ENCODE data around the gene CLPSL1.

The CLPSL1 gene

DNA sequence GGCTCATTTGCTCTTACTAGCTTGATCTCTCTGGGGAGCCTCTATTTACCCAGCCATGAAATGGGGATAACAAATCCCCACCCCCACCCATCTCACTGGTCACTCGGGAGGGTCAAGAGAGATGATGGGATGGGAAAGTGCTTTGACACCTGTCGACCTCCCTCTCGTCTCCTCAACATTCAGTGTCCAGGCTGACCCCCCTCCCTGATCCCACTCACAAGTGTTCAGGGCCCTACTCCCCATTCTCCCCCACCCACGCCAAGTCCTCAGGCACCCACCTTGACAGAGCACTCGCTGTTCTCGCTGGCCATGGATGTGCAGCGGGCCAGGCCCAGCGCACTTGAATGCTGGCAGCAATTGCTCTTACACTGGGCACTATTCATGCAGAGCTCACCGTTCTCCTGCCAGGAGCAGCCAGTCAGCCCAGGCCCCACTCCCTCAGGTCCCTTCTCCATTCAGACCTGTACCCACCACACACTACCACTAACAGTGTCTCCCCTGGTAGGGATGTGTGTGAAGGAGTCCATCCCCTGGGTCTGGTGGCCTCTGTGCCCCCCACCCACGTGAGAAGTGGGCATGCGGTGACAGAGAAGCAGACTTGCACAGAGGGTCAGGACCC lies 14.7 kb downstream of the CLPSL1 start:
- TF ChIP-seq, protein P1, sequence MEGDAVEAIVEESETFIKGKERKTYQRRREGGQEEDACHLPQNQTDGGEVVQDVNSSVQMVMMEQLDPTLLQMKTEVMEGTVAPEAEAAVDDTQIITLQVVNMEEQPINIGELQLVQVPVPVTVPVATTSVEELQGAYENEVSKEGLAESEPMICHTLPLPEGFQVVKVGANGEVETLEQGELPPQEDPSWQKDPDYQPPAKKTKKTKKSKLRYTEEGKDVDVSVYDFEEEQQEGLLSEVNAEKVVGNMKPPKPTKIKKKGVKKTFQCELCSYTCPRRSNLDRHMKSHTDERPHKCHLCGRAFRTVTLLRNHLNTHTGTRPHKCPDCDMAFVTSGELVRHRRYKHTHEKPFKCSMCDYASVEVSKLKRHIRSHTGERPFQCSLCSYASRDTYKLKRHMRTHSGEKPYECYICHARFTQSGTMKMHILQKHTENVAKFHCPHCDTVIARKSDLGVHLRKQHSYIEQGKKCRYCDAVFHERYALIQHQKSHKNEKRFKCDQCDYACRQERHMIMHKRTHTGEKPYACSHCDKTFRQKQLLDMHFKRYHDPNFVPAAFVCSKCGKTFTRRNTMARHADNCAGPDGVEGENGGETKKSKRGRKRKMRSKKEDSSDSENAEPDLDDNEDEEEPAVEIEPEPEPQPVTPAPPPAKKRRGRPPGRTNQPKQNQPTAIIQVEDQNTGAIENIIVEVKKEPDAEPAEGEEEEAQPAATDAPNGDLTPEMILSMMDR (IDR thresholded peaks at IDR 0.05; ENCODE audit: insufficient read depth, low read depth, low read length, missing control alignments), result no peak
- no peak for DNase-seq (ENCODE audit: low read depth)
- H3K4me3 ChIP-seq (ENCODE audit: low read depth, low read length), result no peak overlapping the region

- H3K4me3 ChIP-seq (ENCODE audit: low read depth, low read length), result no peak overlapping the region
- TF ChIP-seq, protein P1 (IDR thresholded peaks at IDR 0.05; ENCODE audit: insufficient read depth, low read depth, low read length, missing control alignments), result no peak
- no peak for DNase-seq (ENCODE audit: low read depth)
Measured at GRCh38 chr6:35796236-35796635, 15.4 kb downstream of the CLPSL1 start.

DNA sequence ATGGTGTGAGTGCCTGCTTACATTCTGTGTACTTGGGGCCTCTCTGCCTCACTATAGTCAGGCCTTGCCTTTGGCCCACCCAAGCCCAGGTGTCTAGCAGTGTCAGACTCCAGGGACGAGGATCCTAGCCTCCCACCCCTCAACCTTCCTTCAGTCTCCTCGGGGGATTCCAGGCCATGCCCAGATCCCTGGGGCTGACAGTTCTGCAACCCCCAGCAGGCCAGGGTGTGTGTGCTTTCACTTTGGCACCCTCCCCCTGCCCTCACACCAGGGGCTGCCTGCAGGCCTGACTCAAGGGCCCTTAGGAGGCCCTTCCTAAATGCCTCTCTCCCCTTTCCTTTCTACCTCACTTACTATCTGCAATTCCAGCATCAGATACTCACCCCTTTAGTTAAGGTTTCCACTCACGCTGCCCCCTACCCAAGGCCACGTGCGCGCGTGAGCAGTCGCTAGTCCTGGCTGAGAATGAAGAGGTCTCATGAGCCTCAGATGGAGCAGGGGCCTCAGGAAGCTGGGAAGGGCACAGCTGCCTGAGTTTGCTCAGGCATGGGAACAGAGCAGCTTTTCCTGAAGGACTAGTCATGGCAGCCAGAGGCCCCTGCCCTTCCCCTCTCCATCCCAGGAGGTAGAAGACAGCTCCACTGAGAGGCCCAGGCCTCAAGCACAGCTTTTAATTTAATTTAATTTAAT lies 17.2 kb downstream of the CLPSL1 start:
- no peak for DNase-seq (ENCODE audit: low read depth)
- TF ChIP-seq, protein P1 (IDR thresholded peaks at IDR 0.05; ENCODE audit: insufficient read depth, low read depth, low read length, missing control alignments), result no peak
- H3K4me3 ChIP-seq (ENCODE audit: low read depth, low read length), result no peak overlapping the region

DNA sequence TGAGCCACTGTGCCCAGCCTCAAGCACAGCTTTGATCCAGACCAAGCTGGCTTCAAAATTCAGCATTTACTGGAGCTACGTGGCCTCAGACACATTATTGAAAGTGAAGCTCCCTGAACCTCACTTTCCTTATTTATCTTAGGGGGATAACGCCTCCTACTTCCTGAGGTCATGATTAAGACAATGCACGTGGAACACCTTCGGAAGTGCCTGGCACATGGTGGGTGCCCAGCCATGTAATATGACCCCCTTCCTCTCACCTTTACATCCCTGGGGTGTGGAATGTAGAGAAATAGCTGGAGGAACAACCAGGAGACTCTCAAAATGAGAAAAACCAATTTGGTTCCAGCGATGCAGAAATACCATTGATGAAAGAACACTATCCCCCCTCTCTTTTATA lies 17.9 kb downstream of the CLPSL1 start:
- TF ChIP-seq, protein P1 (IDR thresholded peaks at IDR 0.05; ENCODE audit: insufficient read depth, low read depth, low read length, missing control alignments), result no peak

GRCh38 chr6:35801148-35801547 lies 20.3 kb downstream of the CLPSL1 start:
- no peak overlapping the region for H3K4me3 ChIP-seq (ENCODE audit: low read depth, low read length)
- DNase-seq (ENCODE audit: low read depth), result no peak
- TF ChIP-seq, protein P1 (IDR thresholded peaks at IDR 0.05; ENCODE audit: insufficient read depth, low read depth, low read length, missing control alignments), result no peak

More for the DNA sequence above, 17.9 kb downstream of the CLPSL1 start:
- no peak for DNase-seq (ENCODE audit: low read depth)
- H3K4me3 ChIP-seq (ENCODE audit: low read depth, low read length), result no peak overlapping the region

GRCh38 chr6:35804996-35805736 lies 24.3 kb downstream of the CLPSL1 start, which contains the start of gene LHFPL5:
LHFPL5 (plus strand) TSS chr6:35805352; CDS start chr6:35805671, 319 bp downstream.
- H3K4me3 ChIP-seq (ENCODE audit: low read depth, low read length), result no peak within 1 kb of the TSS
- TF ChIP-seq, protein P1 (IDR thresholded peaks at IDR 0.05; ENCODE audit: insufficient read depth, low read depth, low read length, missing control alignments), result no peak
- peak; percentile 30 for DNase-seq (ENCODE audit: low read depth)

Measured in GM12865 (cell line).